ENCODE results near the gene CXCL1. TPM values are rescaled to one million over a fixed set of nuclear protein-coding genes. Genes with fewer than 3 reads are reported as not detected.
A peak's percentile ranks its signal among the peaks of the same experiment; 100 is the strongest.

Gene CXCL1
- total and polyA plus RNA-seq, 2 experiments from 2014 or later, result 9.6 to 28.8 TPM

DNA sequence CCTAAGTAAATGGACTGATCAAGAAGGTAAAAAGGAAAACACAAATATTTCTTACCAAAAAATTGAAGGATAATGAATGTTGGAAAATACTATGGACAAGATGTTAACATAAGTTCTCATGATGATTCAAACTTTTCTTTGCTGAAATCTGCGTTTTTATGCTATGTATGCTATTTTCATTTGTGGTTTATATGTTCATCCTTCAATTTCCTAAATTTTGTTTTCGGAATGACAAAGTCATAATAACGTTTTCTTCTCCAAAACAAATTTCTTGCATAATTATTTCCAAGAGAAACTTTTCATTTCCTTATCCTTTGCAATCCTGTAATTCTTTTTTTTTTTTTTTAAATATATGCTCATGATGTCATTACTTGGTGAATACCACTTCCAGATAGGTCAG, 8.3 kb upstream of the CXCL1 start:
- H3K9me2 ChIP-seq (replicated peaks; ENCODE audit: insufficient read depth), result no peaks in the 10 kb centered on the region
- no peaks in the 10 kb centered on the region for H3K36me3 ChIP-seq (replicated peaks; ENCODE audit: insufficient read depth, low read depth)
- H3K79me2 ChIP-seq, result no peaks in the 10 kb centered on the region
- no peak overlapping the region for H3K4me2 ChIP-seq
- no peak overlapping the region for H3K4me3 ChIP-seq
- no peaks in the 10 kb centered on the region for H3K27me3 ChIP-seq
- H3K27ac ChIP-seq, result no peak overlapping the region
- no peak overlapping the region for H2AFZ ChIP-seq
- TF ChIP-seq, protein P1, sequence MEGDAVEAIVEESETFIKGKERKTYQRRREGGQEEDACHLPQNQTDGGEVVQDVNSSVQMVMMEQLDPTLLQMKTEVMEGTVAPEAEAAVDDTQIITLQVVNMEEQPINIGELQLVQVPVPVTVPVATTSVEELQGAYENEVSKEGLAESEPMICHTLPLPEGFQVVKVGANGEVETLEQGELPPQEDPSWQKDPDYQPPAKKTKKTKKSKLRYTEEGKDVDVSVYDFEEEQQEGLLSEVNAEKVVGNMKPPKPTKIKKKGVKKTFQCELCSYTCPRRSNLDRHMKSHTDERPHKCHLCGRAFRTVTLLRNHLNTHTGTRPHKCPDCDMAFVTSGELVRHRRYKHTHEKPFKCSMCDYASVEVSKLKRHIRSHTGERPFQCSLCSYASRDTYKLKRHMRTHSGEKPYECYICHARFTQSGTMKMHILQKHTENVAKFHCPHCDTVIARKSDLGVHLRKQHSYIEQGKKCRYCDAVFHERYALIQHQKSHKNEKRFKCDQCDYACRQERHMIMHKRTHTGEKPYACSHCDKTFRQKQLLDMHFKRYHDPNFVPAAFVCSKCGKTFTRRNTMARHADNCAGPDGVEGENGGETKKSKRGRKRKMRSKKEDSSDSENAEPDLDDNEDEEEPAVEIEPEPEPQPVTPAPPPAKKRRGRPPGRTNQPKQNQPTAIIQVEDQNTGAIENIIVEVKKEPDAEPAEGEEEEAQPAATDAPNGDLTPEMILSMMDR (IDR thresholded peaks at IDR 0.05; ENCODE audit: poor library complexity), result no peak
- TF ChIP-seq EZH2phosphoT487 (IDR thresholded peaks at IDR 0.05; ENCODE audit: low read depth, severe bottlenecking, unreplicated experiment) (no peak), EZH2 (IDR thresholded peaks at IDR 0.05; ENCODE audit: borderline replicate concordance) (no peak)
- no peaks in the 10 kb centered on the region for H3K4me1 ChIP-seq (ENCODE audit: insufficient read depth)
- H4K20me1 ChIP-seq (ENCODE audit: insufficient read depth, poor library complexity, severe bottlenecking), result no peaks in the 10 kb centered on the region
- WGBS (ENCODE audit: low lambda C conversion rate, missing lambda C conversion rate), result 91% methylated on average over 3 of the region's 3 CpGs
- H3K9me3 ChIP-seq (ENCODE audit: low read depth), result no peaks in the 10 kb centered on the region
- no peak for DNase-seq (ENCODE audit: low spot score)

DNA sequence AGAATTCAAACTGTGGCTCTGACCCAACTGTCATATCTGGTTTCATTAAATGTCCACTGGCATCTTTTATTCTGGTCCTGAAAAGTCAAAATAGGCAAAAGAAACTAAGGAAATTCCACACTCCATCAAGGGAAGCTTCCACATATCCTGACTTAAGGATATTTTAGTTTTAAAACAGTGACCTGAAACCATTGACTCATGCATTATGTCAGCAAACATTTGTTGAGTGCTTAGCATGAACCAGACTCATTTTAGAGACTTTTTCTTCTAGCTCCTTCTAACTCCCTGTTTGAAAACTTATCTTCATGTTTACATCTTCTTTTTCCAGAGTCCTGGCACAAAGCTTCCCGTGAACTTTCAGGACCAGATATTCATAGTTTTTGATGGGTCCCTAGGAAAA, 6.9 kb upstream of the CXCL1 start:
- H3K4me3 ChIP-seq, result no peak overlapping the region
- no peaks in the 10 kb centered on the region for H3K27me3 ChIP-seq
- H3K79me2 ChIP-seq, result no peaks in the 10 kb centered on the region
- DNase-seq (ENCODE audit: low spot score), result no peak
- H3K9me2 ChIP-seq (replicated peaks; ENCODE audit: insufficient read depth), result no peaks in the 10 kb centered on the region
- no peaks in the 10 kb centered on the region for H3K36me3 ChIP-seq (replicated peaks; ENCODE audit: insufficient read depth, low read depth)
- no peaks in the 10 kb centered on the region for H3K9me3 ChIP-seq (ENCODE audit: low read depth)
- no peaks in the 10 kb centered on the region for H3K4me1 ChIP-seq (ENCODE audit: insufficient read depth)
- TF ChIP-seq, protein P1 (IDR thresholded peaks at IDR 0.05; ENCODE audit: poor library complexity), result no peak
- TF ChIP-seq EZH2 (IDR thresholded peaks at IDR 0.05; ENCODE audit: borderline replicate concordance) (no peak), EZH2phosphoT487 (IDR thresholded peaks at IDR 0.05; ENCODE audit: low read depth, severe bottlenecking, unreplicated experiment) (no peak)
- H2AFZ ChIP-seq, result no peak overlapping the region
- no peak overlapping the region for H3K27ac ChIP-seq
- no peak overlapping the region for H3K4me2 ChIP-seq
- 50% methylated on average over 1 of the region's 1 CpG for WGBS (ENCODE audit: low lambda C conversion rate, missing lambda C conversion rate)
- no peaks in the 10 kb centered on the region for H4K20me1 ChIP-seq (ENCODE audit: insufficient read depth, poor library complexity, severe bottlenecking)

DNA sequence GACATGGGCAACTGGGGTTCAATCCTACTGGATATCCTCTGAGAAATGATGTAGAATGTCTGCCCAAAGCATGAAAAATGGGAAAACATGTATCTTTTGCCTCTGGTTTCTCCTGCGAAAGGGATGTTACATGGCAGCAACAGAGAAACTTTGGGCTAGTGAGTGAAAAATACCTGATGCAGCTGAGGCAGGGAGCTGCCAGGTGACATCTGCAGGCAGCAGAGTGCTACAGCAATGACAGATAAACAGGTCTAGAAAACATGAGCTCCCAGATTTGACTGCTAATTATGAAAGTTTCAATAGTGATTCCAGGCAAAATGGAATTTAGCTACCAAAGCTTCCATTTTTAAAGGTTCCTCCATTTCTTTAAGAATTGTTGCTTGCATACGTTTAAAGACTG, 4.8 kb upstream of the CXCL1 start:
- no peaks in the 10 kb centered on the region for H3K9me2 ChIP-seq (replicated peaks; ENCODE audit: insufficient read depth)
- 68% methylated on average over 2 of the region's 2 CpGs for WGBS (ENCODE audit: low lambda C conversion rate, missing lambda C conversion rate)
- H4K20me1 ChIP-seq (ENCODE audit: insufficient read depth, poor library complexity, severe bottlenecking), result no peaks in the 10 kb centered on the region
- no peak overlapping the region for H3K4me3 ChIP-seq
- DNase-seq (ENCODE audit: low spot score), result peak; percentile 38
- no peaks in the 10 kb centered on the region for H3K36me3 ChIP-seq (replicated peaks; ENCODE audit: insufficient read depth, low read depth)
- no peak overlapping the region for H3K4me2 ChIP-seq
- H2AFZ ChIP-seq, result no peak overlapping the region
- H3K27ac ChIP-seq, result no peak overlapping the region
- peaks cover 5% of the 10 kb centered on the region for H3K4me1 ChIP-seq (ENCODE audit: insufficient read depth)
- no peaks in the 10 kb centered on the region for H3K27me3 ChIP-seq
- no peaks in the 10 kb centered on the region for H3K9me3 ChIP-seq (ENCODE audit: low read depth)
- H3K79me2 ChIP-seq, result no peaks in the 10 kb centered on the region
- TF ChIP-seq EZH2phosphoT487 (IDR thresholded peaks at IDR 0.05; ENCODE audit: low read depth, severe bottlenecking, unreplicated experiment) (no peak), EZH2 (IDR thresholded peaks at IDR 0.05; ENCODE audit: borderline replicate concordance) (no peak)
- TF ChIP-seq, protein P1 (IDR thresholded peaks at IDR 0.05; ENCODE audit: poor library complexity), result peak; percentile 50

DNA sequence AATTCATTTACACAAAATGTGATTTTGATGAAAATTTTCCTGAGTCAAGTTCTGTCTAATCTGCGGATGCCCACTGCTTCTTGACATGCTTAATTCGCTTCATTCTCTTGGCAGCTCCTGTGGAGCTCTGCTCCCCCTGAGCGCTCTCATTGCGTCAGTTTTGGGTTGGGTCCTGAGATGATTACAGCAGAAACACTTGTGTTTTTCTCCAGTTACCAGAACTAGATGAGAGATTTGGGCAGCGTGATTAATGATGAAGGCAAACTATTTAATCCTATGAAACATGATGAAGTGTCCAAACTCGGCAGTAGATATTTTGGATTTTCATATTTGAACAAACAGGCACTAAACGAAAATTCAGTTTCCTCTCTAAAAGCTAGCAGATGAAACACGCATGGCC, 4.2 kb upstream of the CXCL1 start:
- Histone ChIP-seq H3K4me1 (ENCODE audit: insufficient read depth) (peaks cover 5% of the 10 kb centered on the region), H3K27me3 (peaks cover 3% of the 10 kb centered on the region), H3K4me2 (no peak overlapping the region), H4K20me1 (ENCODE audit: insufficient read depth, poor library complexity, severe bottlenecking) (no peaks in the 10 kb centered on the region), H2AFZ (no peak overlapping the region), H3K9me3 (ENCODE audit: low read depth) (no peaks in the 10 kb centered on the region), H3K79me2 (no peaks in the 10 kb centered on the region), H3K36me3 (replicated peaks; ENCODE audit: insufficient read depth, low read depth) (no peaks in the 10 kb centered on the region), H3K27ac (no peak overlapping the region), H3K4me3 (no peak overlapping the region), H3K9me2 (replicated peaks; ENCODE audit: insufficient read depth) (no peaks in the 10 kb centered on the region)
- 93% methylated on average over 8 of the region's 8 CpGs for WGBS (ENCODE audit: low lambda C conversion rate, missing lambda C conversion rate)
- no peak for DNase-seq (ENCODE audit: low spot score)
- TF ChIP-seq EZH2phosphoT487 (IDR thresholded peaks at IDR 0.05; ENCODE audit: low read depth, severe bottlenecking, unreplicated experiment), result no peak
- TF ChIP-seq EZH2 (IDR thresholded peaks at IDR 0.05; ENCODE audit: borderline replicate concordance), result no peak
- TF ChIP-seq, protein P1 (IDR thresholded peaks at IDR 0.05; ENCODE audit: poor library complexity), result no peak

All from hepatocyte (in vitro differentiated cells).